Astrocyte of the spinal cord (primary cell): ENCODE results near the gene DTL.

ENCODE experiments used
- DNase-seq: peaks from one replicate; pipeline ENCODE4 v3.0.0; 2011; ENCODE audit warnings: low read depth, low spot score
- H3K4me3 ChIP-seq: 2 replicates; pipeline ENCODE4 v1.5.1; 2011; ENCODE audit warnings: low read depth, mild to moderate bottlenecking, low read length, moderate library complexity
- CTCF ChIP-seq: IDR thresholded peaks from 2 replicates; pipeline ENCODE4 v1.5.1; 2012; ENCODE audit warnings: low read depth, mild to moderate bottlenecking, low read length, inconsistent platforms
- in situ Hi-C: cut with HindIII; loops from 2 replicates; pipeline ENCODE4 v1.10.0; 2017; ENCODE audit warnings: low sequenced_read_pairs

Gene DTL

GRCh38 chr1:212153635-212154034 is 118.1 kb downstream of the DTL start:
- no peak for DNase-seq
- H3K4me3 ChIP-seq: no peak overlapping the region
- no peak for TF ChIP-seq CTCF
- in situ Hi-C loops: no loop called here
